HG03135 (cell line): ENCODE results near the gene WDR73.
A peak's percentile ranks its signal among the peaks of the same experiment; 100 is the strongest.
"Not testable (repeated sequence)": the region's sequence is repeated elsewhere in the genome, so short reads cannot be mapped to it uniquely, and the experiment has no call there.

Experiments used
- ATAC-seq: cut with Tn5 transposase; IDR thresholded peaks from one replicate; pipeline ENCODE4 v1.9.1; 2021; ENCODE audit warnings: mild to moderate bottlenecking, moderate library complexity; ENCODE audit not compliant: unreplicated experiment

The WDR73 gene

GRCh38 chr15:84653910-84654688 is at the start of gene WDR73:
Gene WDR73 (minus strand): TSS chr15:84654283. CDS start chr15:84654274, 9 bp downstream.
- ATAC-seq, result peak; percentile 83

GRCh38 chr15:84703808-84704207 is 49.7 kb upstream of the WDR73 start:
- no peak for ATAC-seq

GRCh38 chr15:84702961-84703482 is 48.9 kb upstream of the WDR73 start:
- no peak for ATAC-seq

GRCh38 chr15:84699538-84700191 is 45.6 kb upstream of the WDR73 start:
- no peak for ATAC-seq

GRCh38 chr15:84697236-84697990 is 43.3 kb upstream of the WDR73 start:
- ATAC-seq, result no peak

GRCh38 chr15:84696757-84697156 is 42.7 kb upstream of the WDR73 start:
- no peak for ATAC-seq

GRCh38 chr15:84690342-84690741 is 36.3 kb upstream of the WDR73 start:
- ATAC-seq, result no peak

GRCh38 chr15:84689858-84690257 is 35.8 kb upstream of the WDR73 start:
- no peak for ATAC-seq

GRCh38 chr15:84686446-84686845 is 32.4 kb upstream of the WDR73 start:
- not testable (repeated sequence) for ATAC-seq

- no peak for ATAC-seq
These were observed 31.2 kb upstream of the WDR73 start for GRCh38 chr15:84685304-84685703.

- no peak for ATAC-seq
These were observed 30.0 kb upstream of the WDR73 start for GRCh38 chr15:84684092-84684491.

GRCh38 chr15:84681831-84682230 is 27.7 kb upstream of the WDR73 start:
- no peak for ATAC-seq

GRCh38 chr15:84671211-84671610 is 17.1 kb upstream of the WDR73 start:
- no peak for ATAC-seq

- no peak for ATAC-seq
These were observed 15.6 kb upstream of the WDR73 start for GRCh38 chr15:84669726-84670125.

- ATAC-seq, result no peak
These were observed 14.3 kb upstream of the WDR73 start for GRCh38 chr15:84668221-84668982.

- ATAC-seq, result no peak
These were observed 12.3 kb upstream of the WDR73 start for GRCh38 chr15:84666373-84666772.

GRCh38 chr15:84661001-84661400 is 6.9 kb upstream of the WDR73 start:
- ATAC-seq, result no peak

GRCh38 chr15:84659904-84660781 is 6.1 kb upstream of the WDR73 start:
- no peak for ATAC-seq

GRCh38 chr15:84658788-84659411 is 4.8 kb upstream of the WDR73 start:
- ATAC-seq, result no peak
